ENCODE results near the gene HOXA4. TPM values are rescaled to one million over a fixed set of nuclear protein-coding genes. Genes with fewer than 3 reads are reported as not detected.

HOXA4 gene
- total RNA-seq, 1 donor from 2014 or later, result 14.6 TPM

DNA sequence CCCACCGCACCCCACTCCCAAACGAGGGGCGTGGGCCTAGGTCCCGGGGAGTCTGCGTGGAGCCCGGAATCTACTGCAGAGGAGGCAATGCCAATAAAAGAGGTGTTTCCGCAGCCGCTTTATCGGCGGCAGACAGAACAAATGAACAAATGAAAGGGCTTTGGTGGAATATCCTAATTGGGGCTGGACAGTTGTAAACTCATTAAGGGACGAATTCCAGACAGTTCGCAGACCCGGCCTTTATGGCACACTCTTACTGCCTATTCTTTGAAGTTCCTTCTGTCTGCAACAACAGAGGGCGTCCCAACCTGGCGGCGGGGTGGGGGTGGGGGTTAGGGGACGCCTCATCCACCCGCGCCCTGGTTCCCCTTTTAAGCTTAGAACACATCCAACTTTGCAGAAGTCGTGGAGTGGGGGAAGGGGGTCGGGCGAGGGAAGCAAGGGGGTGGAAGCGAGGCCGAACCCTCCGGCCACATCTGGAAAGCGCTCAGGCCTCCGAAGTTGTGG is 30.7 kb upstream of the HOXA4 start:
- TF ChIP-seq, protein P1, sequence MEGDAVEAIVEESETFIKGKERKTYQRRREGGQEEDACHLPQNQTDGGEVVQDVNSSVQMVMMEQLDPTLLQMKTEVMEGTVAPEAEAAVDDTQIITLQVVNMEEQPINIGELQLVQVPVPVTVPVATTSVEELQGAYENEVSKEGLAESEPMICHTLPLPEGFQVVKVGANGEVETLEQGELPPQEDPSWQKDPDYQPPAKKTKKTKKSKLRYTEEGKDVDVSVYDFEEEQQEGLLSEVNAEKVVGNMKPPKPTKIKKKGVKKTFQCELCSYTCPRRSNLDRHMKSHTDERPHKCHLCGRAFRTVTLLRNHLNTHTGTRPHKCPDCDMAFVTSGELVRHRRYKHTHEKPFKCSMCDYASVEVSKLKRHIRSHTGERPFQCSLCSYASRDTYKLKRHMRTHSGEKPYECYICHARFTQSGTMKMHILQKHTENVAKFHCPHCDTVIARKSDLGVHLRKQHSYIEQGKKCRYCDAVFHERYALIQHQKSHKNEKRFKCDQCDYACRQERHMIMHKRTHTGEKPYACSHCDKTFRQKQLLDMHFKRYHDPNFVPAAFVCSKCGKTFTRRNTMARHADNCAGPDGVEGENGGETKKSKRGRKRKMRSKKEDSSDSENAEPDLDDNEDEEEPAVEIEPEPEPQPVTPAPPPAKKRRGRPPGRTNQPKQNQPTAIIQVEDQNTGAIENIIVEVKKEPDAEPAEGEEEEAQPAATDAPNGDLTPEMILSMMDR (conservative IDR thresholded peaks at IDR 0.05; ENCODE audit: low read depth, low read length), result no peak
- H3K4me3 ChIP-seq (ENCODE audit: low read depth, low read length), result peak overlapping the region; percentile 74
- DNase-seq (ENCODE audit: low read depth), result no peak

DNA sequence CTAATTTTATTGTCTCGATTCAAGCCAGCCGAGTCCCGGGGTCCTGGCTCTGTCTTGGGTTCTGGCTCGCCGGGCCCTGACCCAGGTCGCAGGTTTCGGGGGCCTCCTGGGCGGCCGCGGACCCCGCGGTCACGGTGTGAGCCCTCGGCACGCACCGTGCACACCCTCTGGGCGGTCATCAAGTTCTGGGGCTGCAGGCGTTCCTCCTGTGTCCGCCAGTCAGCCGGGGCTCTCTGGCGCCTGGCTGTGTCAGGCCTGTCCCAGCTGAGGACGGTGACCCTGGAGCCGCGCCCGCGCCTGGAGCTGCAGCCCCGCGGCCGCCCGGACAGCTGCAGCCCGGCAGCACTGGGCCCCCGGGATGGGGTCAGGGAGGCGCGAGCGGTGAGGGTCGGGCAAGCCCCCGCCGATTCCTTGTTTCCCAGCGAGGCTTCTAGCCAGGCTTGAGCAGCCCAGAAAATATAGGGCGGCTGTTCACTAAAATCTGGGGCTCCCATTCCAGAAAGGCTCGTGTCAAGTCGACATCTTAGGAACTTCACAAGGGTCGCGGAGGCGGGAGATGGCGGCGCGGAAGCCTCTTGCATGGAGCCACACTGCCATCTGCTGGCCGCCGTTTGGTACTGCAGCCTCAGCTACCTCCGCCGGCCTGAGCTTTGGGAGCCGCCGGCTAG is 30.1 kb upstream of the HOXA4 start:
- no peak for DNase-seq (ENCODE audit: low read depth)
- peak overlapping the region; percentile 74 for H3K4me3 ChIP-seq (ENCODE audit: low read depth, low read length)
- TF ChIP-seq, protein P1 (conservative IDR thresholded peaks at IDR 0.05; ENCODE audit: low read depth, low read length), result peak; percentile 88

DNA sequence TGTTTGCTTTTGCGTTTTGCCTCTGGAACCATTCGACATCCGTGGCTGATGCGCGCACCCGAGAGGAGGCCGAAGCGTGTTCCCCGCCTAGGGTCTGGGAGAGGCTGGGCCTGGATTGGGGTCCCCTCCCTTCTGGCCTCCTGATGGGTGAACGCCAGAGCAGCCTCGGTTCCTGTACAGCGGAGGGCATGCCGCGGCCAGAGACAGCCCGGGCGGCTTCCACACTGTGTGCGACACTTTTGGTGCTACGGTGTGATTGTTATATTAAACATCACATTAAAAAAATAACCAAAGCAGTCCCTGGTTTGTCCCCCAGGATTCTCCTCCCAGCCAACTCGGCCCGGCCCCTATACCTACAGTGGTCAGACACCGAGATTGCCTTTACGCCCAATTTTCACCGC is 29.6 kb upstream of the HOXA4 start:
- no peak for DNase-seq (ENCODE audit: low read depth)
- H3K4me3 ChIP-seq (ENCODE audit: low read depth, low read length), result peak overlapping the region; percentile 74
- TF ChIP-seq, protein P1 (conservative IDR thresholded peaks at IDR 0.05; ENCODE audit: low read depth, low read length), result no peak

DNA sequence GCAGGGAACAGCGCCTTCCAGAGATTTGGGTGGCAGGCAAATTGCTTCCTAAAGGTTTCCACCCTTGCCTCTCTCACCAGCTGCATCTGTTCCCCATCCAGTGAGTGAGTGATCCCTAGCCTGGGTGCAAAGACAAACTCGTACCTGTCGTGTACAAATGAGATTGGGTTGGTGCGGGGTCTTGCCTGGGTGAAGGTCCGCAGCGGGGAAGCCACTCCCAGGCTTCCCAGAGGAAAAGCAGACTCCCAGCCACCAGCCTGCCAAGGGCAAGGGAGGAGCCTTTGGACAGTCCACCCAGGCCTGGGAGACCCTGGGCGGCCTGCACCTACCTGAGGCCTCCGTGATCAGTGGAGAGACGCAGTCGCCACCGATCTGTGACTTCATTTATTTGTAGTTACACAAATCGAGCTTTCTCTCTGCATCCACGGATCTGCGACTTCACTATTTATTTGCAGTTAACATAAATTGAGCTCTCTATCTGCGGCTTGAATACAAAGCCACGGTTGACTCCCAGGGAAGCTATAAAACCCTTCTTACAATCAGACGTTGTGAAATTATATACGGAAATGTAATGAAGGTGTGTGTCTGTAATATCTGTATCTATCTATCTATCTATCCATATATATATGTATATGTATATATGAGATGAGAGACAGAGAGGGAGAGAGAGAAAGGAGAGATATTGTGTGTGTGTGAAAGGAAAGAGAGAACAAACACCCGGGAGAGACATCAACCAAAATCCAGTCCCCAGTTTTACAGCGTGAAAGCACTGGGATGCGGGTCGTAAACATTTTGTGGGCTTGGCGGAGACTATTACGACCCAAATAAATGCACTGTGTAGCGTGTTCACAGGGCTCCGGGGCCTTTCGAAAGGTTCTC is 28.9 kb upstream of the HOXA4 start:
- TF ChIP-seq, protein P1 (conservative IDR thresholded peaks at IDR 0.05; ENCODE audit: low read depth, low read length), result no peak
- DNase-seq (ENCODE audit: low read depth), result no peak
- H3K4me3 ChIP-seq (ENCODE audit: low read depth, low read length), result peak overlapping the region; percentile 74

DNA sequence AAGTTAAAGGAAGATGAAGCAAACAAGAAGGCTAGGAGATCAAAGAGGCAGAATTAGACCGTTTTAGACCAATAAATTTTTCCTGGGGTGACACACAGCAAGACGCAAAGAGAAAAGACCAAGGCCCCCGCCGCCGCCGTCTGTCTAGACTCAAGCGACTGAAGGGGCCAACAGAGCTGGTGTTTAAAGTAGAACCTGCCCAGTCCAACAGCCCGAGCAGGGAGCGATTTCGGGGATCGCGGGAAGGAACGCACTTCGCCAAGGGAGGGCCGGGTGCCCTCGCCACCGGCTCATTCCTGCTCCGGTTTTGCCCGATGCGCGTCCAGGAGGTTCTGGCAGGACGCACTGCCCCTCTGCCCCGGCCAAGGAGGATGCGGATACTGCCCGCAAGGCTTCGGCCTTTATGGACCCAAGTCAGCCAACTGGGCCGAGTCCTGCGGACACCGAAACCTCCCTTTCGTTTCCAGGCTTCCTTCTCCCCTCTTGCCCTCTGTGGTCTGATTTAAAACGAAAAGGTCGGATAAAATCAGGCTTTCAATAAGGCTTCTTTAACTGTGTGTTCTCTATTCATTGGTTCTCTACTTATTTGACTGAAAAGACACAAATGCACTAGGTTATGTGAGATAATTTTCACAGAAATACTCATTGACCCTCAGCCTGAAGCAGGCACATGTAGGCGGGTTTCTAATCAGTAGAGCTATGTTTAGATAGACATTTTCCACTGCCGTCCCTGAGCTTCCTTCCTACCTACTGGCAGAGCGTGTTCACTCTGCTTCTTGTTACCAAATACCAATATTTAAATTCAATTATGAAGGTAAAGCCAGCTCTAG is 28.1 kb upstream of the HOXA4 start:
- DNase-seq (ENCODE audit: low read depth), result no peak
- TF ChIP-seq, protein P1 (conservative IDR thresholded peaks at IDR 0.05; ENCODE audit: low read depth, low read length), result no peak
- H3K4me3 ChIP-seq (ENCODE audit: low read depth, low read length), result peak overlapping the region; percentile 74

DNA sequence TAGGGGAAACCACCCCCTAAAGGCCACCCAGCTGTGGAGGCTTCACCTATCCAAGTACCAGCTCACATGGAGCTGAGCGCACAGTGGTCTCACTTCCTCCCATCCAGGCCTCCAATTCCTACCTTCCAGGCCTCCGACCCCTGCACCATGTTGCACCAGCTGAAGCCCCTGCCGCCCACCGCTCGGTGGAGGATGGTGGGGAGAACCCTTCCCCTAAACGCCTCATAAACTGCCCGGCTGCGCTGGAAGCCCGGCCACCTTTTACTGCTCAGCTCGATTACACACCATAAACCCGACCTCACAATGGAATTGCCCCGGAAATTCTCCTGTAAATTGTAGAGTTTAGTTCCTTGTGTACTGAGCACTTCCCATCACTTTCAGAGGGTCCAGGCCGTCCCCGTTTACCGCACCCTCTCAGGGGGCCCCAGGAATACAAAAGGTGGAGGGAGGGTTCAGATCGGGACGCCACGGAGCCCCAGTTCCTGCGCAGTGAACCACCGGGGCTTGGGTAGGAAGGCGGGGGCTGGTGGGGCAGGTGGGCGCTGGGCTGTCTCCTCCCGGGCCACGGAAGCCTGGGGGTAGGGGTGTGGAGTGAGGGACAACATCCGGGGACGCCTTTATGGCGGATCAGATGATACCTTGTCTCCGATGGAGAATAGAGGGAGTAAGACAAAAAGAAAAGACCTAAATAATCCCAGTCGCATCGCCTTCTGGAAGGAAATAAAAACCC is 27.3 kb upstream of the HOXA4 start:
- peak overlapping the region; percentile 74 for H3K4me3 ChIP-seq (ENCODE audit: low read depth, low read length)
- TF ChIP-seq, protein P1 (conservative IDR thresholded peaks at IDR 0.05; ENCODE audit: low read depth, low read length), result no peak
- no peak for DNase-seq (ENCODE audit: low read depth)

All from epithelial cell of proximal tubule (primary cell).